ENCODE results near the gene CCNYL1.
A peak's percentile ranks its signal among the peaks of the same experiment; 100 is the strongest.

The CCNYL1 gene

DNA sequence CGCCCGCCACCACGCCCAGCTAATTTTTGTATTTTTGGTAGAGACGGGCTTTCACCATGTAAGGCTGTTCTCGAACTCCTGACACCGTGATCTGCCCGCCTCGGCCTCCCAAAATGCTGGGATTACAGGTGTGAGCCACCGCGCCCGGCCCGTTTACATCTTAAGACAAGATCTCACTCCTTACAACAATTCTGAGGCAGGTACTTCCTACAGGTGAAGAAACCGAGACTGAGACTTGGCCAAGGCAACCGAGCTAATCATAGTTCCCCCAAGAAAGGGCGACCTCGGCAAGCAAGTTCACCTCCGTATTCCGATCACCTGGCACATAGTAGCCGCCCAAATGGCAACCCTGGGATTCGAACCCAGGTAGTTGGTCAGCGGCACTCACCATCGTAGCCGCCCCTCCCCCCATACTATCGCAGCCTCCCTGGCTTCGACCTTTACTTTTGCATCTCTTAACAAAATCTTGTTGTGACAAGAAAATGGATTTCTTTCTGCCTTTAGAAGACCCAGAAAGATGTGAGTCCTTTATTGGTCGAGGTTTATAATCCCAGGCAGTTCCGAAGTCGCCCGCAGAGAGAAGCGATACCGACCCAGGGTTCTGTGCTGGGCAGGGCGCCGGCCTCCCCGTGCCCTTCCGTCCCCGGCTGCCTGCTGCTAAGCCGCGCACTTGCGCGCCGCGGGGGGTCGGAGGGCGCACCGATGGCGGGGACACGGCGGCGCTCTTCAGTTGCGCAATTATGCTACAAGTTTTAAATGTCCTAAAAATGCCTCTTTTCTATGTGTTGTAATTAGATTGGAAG is 59.4 kb downstream of the CCNYL1 start:
- Mint-ChIP-seq H3K27me3 (ENCODE audit: low read depth) (peaks cover 53% of the 10 kb centered on the region), H3K27ac (no peak overlapping the region), H3K9me3 (no peaks in the 10 kb centered on the region), H3K4me1 (ENCODE audit: low read depth) (peaks cover 23% of the 10 kb centered on the region), H3K4me3 (peak overlapping the region; percentile 83), H3K36me3 (ENCODE audit: low read depth) (no peaks in the 10 kb centered on the region)
- no peak for DNase-seq (ENCODE audit: low spot score)

DNA sequence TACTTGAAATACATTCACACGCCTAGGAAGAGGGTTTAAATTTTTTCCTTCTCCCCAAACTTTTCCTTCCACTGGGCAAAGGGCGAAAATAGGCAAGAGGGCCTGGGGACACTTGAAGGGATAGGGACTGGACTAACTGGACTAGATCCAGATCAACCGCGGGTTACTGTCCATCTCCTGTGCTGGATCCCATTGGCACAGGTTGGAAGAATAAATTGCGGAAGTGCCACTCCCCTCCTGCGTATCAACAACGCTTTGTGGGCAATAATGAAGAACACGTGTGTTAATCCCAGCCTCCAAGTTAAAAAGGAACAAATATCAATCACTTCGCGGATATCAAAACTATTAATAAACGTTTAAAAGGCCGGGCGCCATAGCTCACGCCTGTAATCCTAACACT is 60.0 kb downstream of the CCNYL1 start:
- Mint-ChIP-seq H3K9me3 (no peaks in the 10 kb centered on the region), H3K36me3 (ENCODE audit: low read depth) (no peaks in the 10 kb centered on the region), H3K27ac (no peak overlapping the region), H3K4me1 (ENCODE audit: low read depth) (peaks cover 20% of the 10 kb centered on the region), H3K4me3 (peak overlapping the region; percentile 9), H3K27me3 (ENCODE audit: low read depth) (peaks cover 48% of the 10 kb centered on the region)
- DNase-seq (ENCODE audit: low spot score): no peak

GRCh38 chr2:207772081-207772843 is 60.8 kb downstream of the CCNYL1 start:
- H3K4me3 Mint-ChIP-seq: no peak overlapping the region
- H3K27ac Mint-ChIP-seq: no peak overlapping the region
- H3K9me3 Mint-ChIP-seq: no peaks in the 10 kb centered on the region
- peaks cover 17% of the 10 kb centered on the region for H3K4me1 Mint-ChIP-seq (ENCODE audit: low read depth)
- no peak for DNase-seq (ENCODE audit: low spot score)
- peaks cover 42% of the 10 kb centered on the region for H3K27me3 Mint-ChIP-seq (ENCODE audit: low read depth)
- H3K36me3 Mint-ChIP-seq (ENCODE audit: low read depth): no peaks in the 10 kb centered on the region

DNA sequence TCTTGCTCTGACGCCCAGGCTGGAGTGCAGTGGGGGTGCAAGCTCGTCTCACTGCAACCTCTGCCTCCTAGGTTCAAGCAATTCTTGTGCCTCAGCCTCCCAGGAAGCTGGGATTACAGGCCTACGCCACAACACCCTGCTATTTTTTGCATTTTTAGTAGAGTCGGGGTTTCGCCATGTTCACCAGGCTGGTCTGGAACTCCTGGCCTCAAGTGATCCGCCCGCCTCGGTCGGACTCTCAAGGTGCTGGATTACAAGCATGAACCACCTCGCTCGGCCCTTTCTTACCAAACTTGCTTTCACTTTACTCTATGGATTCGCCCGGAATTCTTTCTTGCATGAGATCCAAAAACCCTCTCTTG is 61.4 kb downstream of the CCNYL1 start:
- Mint-ChIP-seq H3K4me1 (ENCODE audit: low read depth) (peaks cover 13% of the 10 kb centered on the region), H3K27ac (no peak overlapping the region), H3K36me3 (ENCODE audit: low read depth) (no peaks in the 10 kb centered on the region), H3K9me3 (no peaks in the 10 kb centered on the region), H3K27me3 (ENCODE audit: low read depth) (peaks cover 36% of the 10 kb centered on the region), H3K4me3 (no peak overlapping the region)
- DNase-seq (ENCODE audit: low spot score): no peak

- Mint-ChIP-seq H3K9me3 (no peaks in the 10 kb centered on the region), H3K4me3 (no peak overlapping the region), H3K27ac (no peak overlapping the region), H3K36me3 (ENCODE audit: low read depth) (no peaks in the 10 kb centered on the region), H3K4me1 (ENCODE audit: low read depth) (peaks cover 4% of the 10 kb centered on the region), H3K27me3 (ENCODE audit: low read depth) (peaks cover 23% of the 10 kb centered on the region)
- DNase-seq (ENCODE audit: low spot score): no peak
Observed at GRCh38 chr2:207775473-207775872, 64.0 kb downstream of the CCNYL1 start.

- H3K4me3 Mint-ChIP-seq: no peak overlapping the region
- no peaks in the 10 kb centered on the region for H3K36me3 Mint-ChIP-seq (ENCODE audit: low read depth)
- H3K9me3 Mint-ChIP-seq: no peaks in the 10 kb centered on the region
- no peak overlapping the region for H3K27ac Mint-ChIP-seq
- no peaks in the 10 kb centered on the region for H3K4me1 Mint-ChIP-seq (ENCODE audit: low read depth)
- H3K27me3 Mint-ChIP-seq (ENCODE audit: low read depth): peaks cover 14% of the 10 kb centered on the region
- DNase-seq (ENCODE audit: low spot score): no peak
Observed at GRCh38 chr2:207777124-207777523, 65.7 kb downstream of the CCNYL1 start.

- Mint-ChIP-seq H3K4me1 (ENCODE audit: low read depth) (no peaks in the 10 kb centered on the region), H3K27ac (no peak overlapping the region), H3K4me3 (no peak overlapping the region), H3K27me3 (ENCODE audit: low read depth) (peaks cover 12% of the 10 kb centered on the region), H3K9me3 (no peaks in the 10 kb centered on the region), H3K36me3 (ENCODE audit: low read depth) (no peaks in the 10 kb centered on the region)
- no peak for DNase-seq (ENCODE audit: low spot score)
Observed at GRCh38 chr2:207778298-207778882, 67.0 kb downstream of the CCNYL1 start.

DNA sequence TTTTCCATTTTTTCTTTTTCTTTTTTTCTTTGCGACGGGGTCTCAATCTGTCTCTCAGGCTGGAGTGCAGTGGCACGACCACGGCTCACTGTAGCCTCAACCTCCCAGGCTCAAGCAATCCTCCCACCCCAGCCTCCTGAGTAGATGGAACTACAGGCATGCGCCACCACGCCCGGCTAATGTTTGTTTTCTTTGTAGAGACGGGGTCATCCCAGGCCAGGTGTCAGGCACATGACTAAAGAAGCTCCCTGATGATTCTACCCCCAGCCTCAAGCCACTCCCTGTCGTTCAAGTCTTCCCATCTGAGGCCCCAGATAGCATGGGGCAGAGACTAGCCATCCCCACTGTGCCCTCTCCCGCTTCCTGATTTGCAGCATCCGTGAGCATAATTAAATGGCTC is 68.1 kb downstream of the CCNYL1 start:
- Mint-ChIP-seq H3K9me3 (no peaks in the 10 kb centered on the region), H3K27me3 (ENCODE audit: low read depth) (peaks cover 9% of the 10 kb centered on the region), H3K36me3 (ENCODE audit: low read depth) (no peaks in the 10 kb centered on the region), H3K4me3 (no peak overlapping the region), H3K4me1 (ENCODE audit: low read depth) (no peaks in the 10 kb centered on the region), H3K27ac (no peak overlapping the region)
- no peak for DNase-seq (ENCODE audit: low spot score)

- Mint-ChIP-seq H3K36me3 (ENCODE audit: low read depth) (no peaks in the 10 kb centered on the region), H3K4me3 (no peak overlapping the region), H3K9me3 (no peaks in the 10 kb centered on the region), H3K27me3 (ENCODE audit: low read depth) (peaks cover 15% of the 10 kb centered on the region), H3K27ac (no peak overlapping the region), H3K4me1 (ENCODE audit: low read depth) (no peaks in the 10 kb centered on the region)
- DNase-seq (ENCODE audit: low spot score): no peak
Observed at GRCh38 chr2:207782238-207783030, 71.0 kb downstream of the CCNYL1 start.

GRCh38 chr2:207783514-207783913 is 72.1 kb downstream of the CCNYL1 start:
- H3K4me1 Mint-ChIP-seq (ENCODE audit: low read depth): no peaks in the 10 kb centered on the region
- DNase-seq (ENCODE audit: low spot score): no peak
- H3K9me3 Mint-ChIP-seq: no peaks in the 10 kb centered on the region
- H3K27ac Mint-ChIP-seq: no peak overlapping the region
- peaks cover 18% of the 10 kb centered on the region for H3K27me3 Mint-ChIP-seq (ENCODE audit: low read depth)
- H3K36me3 Mint-ChIP-seq (ENCODE audit: low read depth): no peaks in the 10 kb centered on the region
- no peak overlapping the region for H3K4me3 Mint-ChIP-seq

DNA sequence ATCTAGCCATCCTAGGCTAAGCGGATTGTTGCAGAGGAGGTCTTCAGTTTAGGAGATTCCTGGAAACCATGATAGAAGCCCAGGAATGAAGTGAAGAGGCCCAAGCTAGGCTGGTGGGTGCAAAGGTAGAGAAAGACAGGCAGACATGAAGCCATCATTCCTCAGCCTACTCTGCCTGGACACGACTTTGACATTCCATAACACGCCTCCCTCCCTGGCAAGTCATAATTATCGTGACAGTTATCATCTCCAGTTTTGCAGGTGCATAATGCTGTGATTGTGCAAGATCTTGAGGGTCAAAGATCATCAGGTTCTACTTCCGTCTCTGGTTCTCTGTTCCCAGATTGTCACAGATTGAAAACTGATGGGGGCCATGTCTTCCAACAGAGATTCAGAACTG is 73.5 kb downstream of the CCNYL1 start:
- Mint-ChIP-seq H3K4me3 (no peak overlapping the region), H3K4me1 (ENCODE audit: low read depth) (no peaks in the 10 kb centered on the region), H3K36me3 (ENCODE audit: low read depth) (no peaks in the 10 kb centered on the region), H3K27ac (no peak overlapping the region), H3K9me3 (no peaks in the 10 kb centered on the region), H3K27me3 (ENCODE audit: low read depth) (peaks cover 18% of the 10 kb centered on the region)
- no peak for DNase-seq (ENCODE audit: low spot score)

DNA sequence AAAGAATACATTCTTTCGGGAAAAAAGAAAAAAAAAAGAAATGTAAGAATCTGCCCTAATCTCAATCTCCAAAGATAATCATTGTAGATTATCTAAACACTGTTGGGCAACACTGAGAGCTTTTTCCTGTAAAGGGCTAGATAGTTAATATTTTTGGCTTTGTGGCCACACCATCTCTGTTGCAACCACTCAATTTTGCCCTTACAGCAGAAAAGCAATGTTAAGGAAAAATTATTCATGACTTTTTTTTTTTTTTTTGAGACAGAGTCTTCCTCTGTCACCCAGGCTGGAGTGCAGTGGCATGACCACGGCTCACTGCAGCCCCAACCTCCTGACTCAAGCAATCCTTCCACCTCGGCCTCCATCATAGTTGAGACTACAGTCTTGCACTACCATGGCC is 75.6 kb downstream of the CCNYL1 start:
- H3K27me3 Mint-ChIP-seq (ENCODE audit: low read depth): peaks cover 13% of the 10 kb centered on the region
- H3K4me1 Mint-ChIP-seq (ENCODE audit: low read depth): no peaks in the 10 kb centered on the region
- DNase-seq (ENCODE audit: low spot score): no peak
- H3K9me3 Mint-ChIP-seq: no peaks in the 10 kb centered on the region
- H3K4me3 Mint-ChIP-seq: no peak overlapping the region
- H3K27ac Mint-ChIP-seq: no peak overlapping the region
- H3K36me3 Mint-ChIP-seq (ENCODE audit: low read depth): no peaks in the 10 kb centered on the region

- Mint-ChIP-seq H3K27me3 (ENCODE audit: low read depth) (peaks cover 10% of the 10 kb centered on the region), H3K27ac (no peak overlapping the region), H3K9me3 (no peaks in the 10 kb centered on the region), H3K4me1 (ENCODE audit: low read depth) (peaks cover 3% of the 10 kb centered on the region), H3K36me3 (ENCODE audit: low read depth) (no peaks in the 10 kb centered on the region), H3K4me3 (no peak overlapping the region)
- no peak for DNase-seq (ENCODE audit: low spot score)
Observed at GRCh38 chr2:207787800-207788199, 76.4 kb downstream of the CCNYL1 start.

- H3K27ac Mint-ChIP-seq: no peak overlapping the region
- no peaks in the 10 kb centered on the region for H3K9me3 Mint-ChIP-seq
- no peak for DNase-seq (ENCODE audit: low spot score)
- H3K36me3 Mint-ChIP-seq (ENCODE audit: low read depth): no peaks in the 10 kb centered on the region
- H3K4me1 Mint-ChIP-seq (ENCODE audit: low read depth): peaks cover 3% of the 10 kb centered on the region
- peaks cover 3% of the 10 kb centered on the region for H3K27me3 Mint-ChIP-seq (ENCODE audit: low read depth)
- H3K4me3 Mint-ChIP-seq: no peak overlapping the region
Observed at GRCh38 chr2:207790898-207791297, 79.5 kb downstream of the CCNYL1 start.

Measured in T-helper 2 cell treated with Interferon-gamma antibody and Interleukin-4, amounts not matched to agents 5 μg/mL and 100 μg/mL, for 36 hours (primary cell).